GM12875 (cell line): Measurements from ENCODE around the gene SMAP2.

Source experiments
- H3K4me3 ChIP-seq: one replicate; pipeline ENCODE4 v1.5.1; 2011; ENCODE audit warnings: low read depth, low read length, control low read depth
- TF ChIP-seq, protein P1 (sequence below): IDR thresholded peaks from 2 replicates; pipeline ENCODE4 v1.5.1; 2011; ENCODE audit warnings: low read depth, mild to moderate bottlenecking, control low read depth, inconsistent platforms, low read length, moderate library complexity, borderline replicate concordance; ENCODE audit not compliant: insufficient read depth

SMAP2 gene

GRCh38 chr1:40423951-40424618, 50.6 kb downstream of the SMAP2 start:
- no peak overlapping the region for H3K4me3 ChIP-seq
- TF ChIP-seq, protein P1, sequence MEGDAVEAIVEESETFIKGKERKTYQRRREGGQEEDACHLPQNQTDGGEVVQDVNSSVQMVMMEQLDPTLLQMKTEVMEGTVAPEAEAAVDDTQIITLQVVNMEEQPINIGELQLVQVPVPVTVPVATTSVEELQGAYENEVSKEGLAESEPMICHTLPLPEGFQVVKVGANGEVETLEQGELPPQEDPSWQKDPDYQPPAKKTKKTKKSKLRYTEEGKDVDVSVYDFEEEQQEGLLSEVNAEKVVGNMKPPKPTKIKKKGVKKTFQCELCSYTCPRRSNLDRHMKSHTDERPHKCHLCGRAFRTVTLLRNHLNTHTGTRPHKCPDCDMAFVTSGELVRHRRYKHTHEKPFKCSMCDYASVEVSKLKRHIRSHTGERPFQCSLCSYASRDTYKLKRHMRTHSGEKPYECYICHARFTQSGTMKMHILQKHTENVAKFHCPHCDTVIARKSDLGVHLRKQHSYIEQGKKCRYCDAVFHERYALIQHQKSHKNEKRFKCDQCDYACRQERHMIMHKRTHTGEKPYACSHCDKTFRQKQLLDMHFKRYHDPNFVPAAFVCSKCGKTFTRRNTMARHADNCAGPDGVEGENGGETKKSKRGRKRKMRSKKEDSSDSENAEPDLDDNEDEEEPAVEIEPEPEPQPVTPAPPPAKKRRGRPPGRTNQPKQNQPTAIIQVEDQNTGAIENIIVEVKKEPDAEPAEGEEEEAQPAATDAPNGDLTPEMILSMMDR, result no peak

DNA sequence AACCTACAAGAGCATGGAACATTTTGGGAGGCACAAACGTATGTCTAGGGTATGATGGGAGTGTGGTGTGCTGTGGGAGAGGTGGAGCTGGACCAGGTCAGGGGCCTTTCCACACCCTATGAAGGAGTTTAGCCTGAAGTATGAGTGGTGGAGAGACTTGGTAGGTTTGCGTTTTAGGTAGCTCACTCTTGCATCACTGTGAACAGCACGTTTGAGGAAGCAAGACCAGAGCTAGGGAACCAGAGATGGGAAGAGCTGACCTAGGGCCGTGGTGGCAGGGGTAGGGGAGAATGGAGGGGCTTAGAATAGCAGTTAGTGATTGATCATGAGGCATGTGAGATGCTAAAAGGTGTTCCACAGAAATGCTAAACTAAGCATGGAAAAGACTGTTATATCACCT, 51.7 kb downstream of the SMAP2 start:
- TF ChIP-seq, protein P1, result no peak
- no peak overlapping the region for H3K4me3 ChIP-seq

- H3K4me3 ChIP-seq, result no peak overlapping the region
- TF ChIP-seq, protein P1, result no peak
Observed at GRCh38 chr1:40431385-40431784, 57.9 kb downstream of the SMAP2 start.

DNA sequence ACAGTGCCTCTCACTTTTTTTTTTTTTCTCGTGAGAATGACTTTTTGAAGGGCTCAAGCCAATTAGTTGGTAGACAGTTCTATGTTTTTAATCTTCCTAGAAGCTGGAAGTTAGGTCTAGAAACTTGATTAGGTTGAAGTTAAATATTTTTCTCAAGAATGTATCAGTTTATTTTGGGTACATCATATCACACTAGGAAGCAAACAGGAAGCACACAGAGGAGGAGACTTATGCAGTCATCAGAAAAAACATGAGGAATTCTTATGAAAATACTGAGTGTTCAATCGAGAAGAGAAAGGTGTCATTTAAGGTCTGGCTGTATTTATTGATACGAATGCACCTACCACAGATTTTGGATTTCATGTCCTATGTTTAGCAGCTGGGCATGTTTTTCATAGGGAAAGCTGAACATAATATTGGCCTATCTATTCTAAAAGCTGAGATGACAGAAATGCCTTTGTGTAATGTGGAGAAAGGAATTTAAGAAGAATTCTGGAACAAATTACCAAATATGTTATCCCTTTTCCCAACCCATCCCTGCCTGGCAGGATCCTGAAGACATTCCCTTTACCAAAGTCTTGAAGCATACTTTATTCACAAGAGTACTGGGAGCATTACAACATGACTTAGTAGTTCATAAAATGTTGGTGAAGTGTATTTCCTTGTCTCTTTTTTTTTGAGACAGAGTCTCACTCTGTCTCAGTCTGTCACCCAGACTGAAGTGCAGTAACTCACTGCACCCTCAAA, 59.3 kb downstream of the SMAP2 start:
- H3K4me3 ChIP-seq, result no peak overlapping the region
- TF ChIP-seq, protein P1, result no peak

DNA sequence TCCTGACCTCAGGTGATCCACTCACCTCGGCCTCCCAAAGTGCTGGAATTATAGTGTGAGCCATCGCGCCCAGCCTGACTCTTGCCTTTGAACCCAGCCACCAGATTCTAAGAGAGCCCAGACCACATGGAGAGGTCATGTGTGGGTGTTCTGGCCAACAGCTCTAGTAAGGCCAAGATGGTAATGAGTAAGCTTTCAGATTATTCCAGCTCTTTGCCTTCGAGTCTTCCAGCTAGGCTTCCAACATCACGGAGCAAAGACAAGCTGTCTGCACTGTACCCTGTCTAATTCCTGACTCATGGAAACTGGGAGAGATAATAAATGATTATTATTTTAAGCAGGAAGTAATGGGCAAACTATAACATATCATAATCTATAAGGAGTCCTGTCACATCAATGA, 61.9 kb downstream of the SMAP2 start:
- TF ChIP-seq, protein P1, result no peak
- H3K4me3 ChIP-seq, result no peak overlapping the region

- no peak overlapping the region for H3K4me3 ChIP-seq
- TF ChIP-seq, protein P1, result no peak
Observed at GRCh38 chr1:40435876-40436275, 62.3 kb downstream of the SMAP2 start.
